ENCODE data around the gene NUP210.

NUP210 gene

DNA sequence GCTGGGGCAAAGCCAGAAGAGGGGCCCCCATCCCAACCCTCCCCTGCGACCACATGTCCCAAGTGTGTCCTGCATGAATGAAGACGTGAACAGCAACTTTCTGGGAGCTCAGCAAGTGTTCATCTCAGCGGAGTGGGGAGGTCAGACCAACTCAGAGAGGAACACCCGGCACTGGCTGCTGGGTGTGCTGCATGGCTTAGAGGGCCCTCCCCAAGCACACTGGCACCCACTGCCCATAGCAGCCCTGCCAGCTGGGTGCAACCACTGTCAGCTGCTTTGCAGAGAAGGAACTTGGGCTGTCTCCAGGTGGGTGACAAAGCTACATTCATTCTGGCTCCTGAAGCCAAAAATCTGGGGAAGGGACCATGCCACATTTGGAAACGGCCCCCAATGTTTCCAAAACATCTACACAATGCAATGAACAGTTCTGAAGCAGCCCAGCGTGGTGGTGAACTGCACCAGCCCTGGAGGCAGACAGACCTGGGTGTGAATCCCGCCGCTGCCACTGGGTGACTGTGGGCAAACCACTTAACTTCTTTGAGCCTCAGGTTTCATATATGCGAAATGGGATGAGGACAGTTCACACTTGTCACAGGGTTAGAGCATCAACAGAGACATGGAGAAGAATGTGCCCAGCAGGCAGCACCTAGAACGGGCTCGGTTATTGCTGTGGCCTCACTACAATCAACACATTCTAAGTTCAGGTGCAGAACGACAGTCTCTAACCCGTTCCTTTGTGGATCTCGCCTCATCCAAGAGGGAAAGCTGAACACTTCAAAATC is 145.4 kb downstream of the NUP210 start:
- TF ChIP-seq, protein P1, sequence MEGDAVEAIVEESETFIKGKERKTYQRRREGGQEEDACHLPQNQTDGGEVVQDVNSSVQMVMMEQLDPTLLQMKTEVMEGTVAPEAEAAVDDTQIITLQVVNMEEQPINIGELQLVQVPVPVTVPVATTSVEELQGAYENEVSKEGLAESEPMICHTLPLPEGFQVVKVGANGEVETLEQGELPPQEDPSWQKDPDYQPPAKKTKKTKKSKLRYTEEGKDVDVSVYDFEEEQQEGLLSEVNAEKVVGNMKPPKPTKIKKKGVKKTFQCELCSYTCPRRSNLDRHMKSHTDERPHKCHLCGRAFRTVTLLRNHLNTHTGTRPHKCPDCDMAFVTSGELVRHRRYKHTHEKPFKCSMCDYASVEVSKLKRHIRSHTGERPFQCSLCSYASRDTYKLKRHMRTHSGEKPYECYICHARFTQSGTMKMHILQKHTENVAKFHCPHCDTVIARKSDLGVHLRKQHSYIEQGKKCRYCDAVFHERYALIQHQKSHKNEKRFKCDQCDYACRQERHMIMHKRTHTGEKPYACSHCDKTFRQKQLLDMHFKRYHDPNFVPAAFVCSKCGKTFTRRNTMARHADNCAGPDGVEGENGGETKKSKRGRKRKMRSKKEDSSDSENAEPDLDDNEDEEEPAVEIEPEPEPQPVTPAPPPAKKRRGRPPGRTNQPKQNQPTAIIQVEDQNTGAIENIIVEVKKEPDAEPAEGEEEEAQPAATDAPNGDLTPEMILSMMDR (IDR thresholded peaks at IDR 0.05; ENCODE audit: low read depth, low read length): no peak
- H3K4me3 ChIP-seq (ENCODE audit: low read depth, low read length): no peak overlapping the region

DNA sequence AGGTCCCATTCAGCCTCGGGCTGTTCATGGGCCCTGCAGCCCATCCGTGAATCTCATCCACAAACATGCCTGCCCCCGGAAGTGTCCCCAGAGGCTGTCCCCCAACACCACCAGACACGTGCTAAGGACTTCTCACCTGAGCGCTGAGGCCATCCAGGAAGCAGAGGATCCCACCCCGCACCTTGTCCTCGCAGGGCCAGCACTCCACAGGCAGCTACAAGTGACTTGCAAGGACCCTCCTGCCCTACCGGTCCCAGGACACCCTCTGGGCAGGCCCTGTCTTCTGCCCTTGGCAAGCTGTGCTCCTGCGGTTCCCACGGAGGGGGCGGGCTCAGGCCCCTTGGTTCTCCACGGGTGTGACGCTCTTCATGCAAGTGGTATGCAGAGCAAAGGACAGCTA is 146.0 kb downstream of the NUP210 start:
- H3K4me3 ChIP-seq (ENCODE audit: low read depth, low read length): no peak overlapping the region
- TF ChIP-seq, protein P1 (IDR thresholded peaks at IDR 0.05; ENCODE audit: low read depth, low read length): no peak

DNA sequence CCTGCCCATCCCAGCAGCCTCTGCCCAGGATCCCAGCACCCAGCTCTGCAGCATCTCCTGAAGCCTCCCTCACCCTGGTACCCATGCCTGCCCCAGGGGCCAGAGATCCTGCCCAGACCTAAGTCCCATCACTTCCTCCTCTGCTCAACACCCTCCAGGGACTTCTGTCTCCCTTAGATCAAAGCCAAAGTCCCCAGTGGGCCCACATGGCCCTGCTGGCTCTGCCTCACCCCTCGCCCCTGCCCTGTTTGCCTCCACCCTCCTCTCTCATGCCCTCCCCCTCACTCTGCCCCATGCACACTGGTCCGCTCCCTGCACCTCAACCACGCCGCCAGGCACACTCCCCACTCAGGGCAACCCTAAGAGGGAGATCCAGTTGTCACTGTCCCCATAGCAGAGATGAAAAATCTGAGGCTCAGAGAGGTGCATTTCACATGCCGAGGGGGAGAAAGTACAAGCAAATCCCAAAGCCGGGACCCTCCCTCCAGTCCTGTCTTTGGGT is 146.5 kb downstream of the NUP210 start:
- TF ChIP-seq, protein P1 (IDR thresholded peaks at IDR 0.05; ENCODE audit: low read depth, low read length): no peak
- no peak overlapping the region for H3K4me3 ChIP-seq (ENCODE audit: low read depth, low read length)

DNA sequence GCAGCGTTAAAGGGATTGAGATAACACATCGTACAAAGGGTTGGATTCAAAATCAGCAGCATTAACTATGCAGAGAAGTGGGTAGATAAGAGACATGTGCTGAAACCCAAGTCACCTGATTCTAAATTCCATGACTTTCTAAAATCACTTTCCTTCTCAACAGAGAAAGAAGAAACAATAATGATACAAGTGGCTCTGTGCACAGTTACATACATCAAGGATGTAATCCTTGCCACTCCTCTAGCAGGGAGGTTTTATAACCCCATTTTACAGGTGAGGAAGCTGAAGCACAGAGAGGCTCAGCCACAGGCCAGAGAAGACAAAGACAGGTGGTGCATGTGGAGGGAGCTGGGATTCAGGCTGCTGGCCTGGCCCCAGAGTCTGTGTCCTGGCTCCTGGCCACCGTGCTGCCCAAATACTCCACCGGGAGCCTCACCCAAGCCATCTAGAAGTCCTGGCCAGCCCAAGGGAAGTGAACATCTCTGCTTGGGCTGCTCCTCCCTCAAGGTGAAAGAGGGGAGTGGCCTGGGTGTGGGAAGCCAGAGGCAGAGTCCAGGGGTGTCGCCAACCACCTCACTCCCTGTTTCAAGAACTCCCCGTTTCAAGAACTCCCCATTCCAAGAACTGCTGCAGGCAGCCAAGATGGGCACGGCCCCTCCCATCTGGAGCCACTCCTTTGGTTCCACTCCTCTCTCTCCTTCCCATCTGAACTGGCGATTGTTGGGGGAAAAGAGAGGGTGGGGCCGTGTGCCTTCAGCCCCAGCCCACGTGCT is 147.1 kb downstream of the NUP210 start:
- TF ChIP-seq, protein P1 (IDR thresholded peaks at IDR 0.05; ENCODE audit: low read depth, low read length): no peak
- no peak overlapping the region for H3K4me3 ChIP-seq (ENCODE audit: low read depth, low read length)

DNA sequence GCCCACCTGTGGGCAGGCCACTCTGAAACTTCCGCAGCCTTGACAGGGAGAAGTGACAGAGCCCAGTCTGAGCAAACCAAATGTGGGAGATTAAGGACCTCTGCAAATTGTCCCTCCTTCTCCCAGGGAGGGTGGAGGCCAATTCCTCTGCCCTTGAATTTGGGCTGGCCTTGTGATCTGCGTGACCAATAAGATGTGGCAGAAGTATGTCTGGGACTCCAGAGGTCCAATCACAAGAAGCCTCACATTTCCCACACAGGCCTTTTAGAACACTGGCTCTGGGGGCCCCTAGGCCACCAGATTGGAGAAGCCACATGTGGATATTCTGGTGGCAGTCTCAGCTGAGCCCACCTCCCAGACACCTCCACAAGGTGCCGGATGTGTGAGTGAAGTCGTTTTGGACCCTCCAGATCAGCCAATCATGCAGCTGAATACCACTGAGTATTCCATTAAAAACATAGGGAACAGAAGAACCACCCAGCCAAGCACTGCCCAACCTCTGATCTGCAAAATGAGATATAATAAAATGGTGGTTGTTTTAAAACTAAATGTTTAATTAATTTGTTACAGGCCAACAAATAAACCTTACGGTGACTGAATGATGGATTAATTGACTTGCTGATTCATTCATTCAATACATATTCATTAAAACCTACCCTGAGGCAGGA is 150.3 kb downstream of the NUP210 start:
- no peak overlapping the region for H3K4me3 ChIP-seq (ENCODE audit: low read depth, low read length)
- TF ChIP-seq, protein P1 (IDR thresholded peaks at IDR 0.05; ENCODE audit: low read depth, low read length): no peak

DNA sequence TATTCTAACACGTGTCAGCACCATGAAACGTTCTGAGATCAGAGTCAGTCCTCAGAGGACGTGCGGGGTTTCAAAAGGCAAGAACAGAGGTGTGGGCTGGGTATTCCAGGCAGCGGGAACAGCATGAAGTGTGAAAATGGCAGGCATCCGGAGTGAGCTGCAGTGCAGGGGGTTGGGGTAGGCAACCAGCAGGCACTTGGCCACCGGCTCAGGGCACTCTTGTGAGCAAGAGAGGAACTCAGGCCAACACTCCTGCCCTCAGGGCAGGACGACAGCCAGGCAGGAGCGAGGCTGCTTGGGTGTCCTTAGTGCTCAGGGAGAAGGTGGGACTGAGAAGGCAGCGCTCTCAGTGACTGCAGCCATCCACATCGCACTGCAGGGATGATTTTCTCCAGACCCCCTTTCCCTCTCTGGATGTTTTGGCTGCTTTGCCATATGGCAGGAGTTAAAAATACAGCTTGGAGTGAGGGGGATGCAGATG is 151.1 kb downstream of the NUP210 start:
- H3K4me3 ChIP-seq (ENCODE audit: low read depth, low read length): no peak overlapping the region
- TF ChIP-seq, protein P1 (IDR thresholded peaks at IDR 0.05; ENCODE audit: low read depth, low read length): no peak

Measured in WI38 (cell line).